H54 (cell line): ENCODE data around the gene MRPS34.

Source experiments
- DNase-seq: peaks from one replicate; pipeline ENCODE4 v3.0.0; 2011; ENCODE audit warnings: low spot score, mixed read lengths; ENCODE audit not compliant: insufficient read length
- FAIRE-seq: peaks from 3 replicates; lab custom pipeline; 2011; peaks lifted over from hg19 to GRCh38; lab: Jason Lieb, UNC
- POLR2A ChIP-seq: IDR thresholded peaks from 2 replicates; pipeline ENCODE4 v1.6.1; 2011; ENCODE audit warnings: low read depth, mild to moderate bottlenecking, low read length

Gene MRPS34

GRCh38 chr16:1790611-1791255, 17.8 kb upstream of the MRPS34 start:
- TF ChIP-seq POLR2A: no peak
- DNase-seq: no peak
- FAIRE-seq: no peak

- FAIRE-seq (no peak), DNase-seq (no peak)
- TF ChIP-seq POLR2A: no peak
Observed at GRCh38 chr16:1790261-1790610, 17.3 kb upstream of the MRPS34 start.

GRCh38 chr16:1789643-1790045, 16.7 kb upstream of the MRPS34 start:
- DNase-seq (no peak), FAIRE-seq (no peak)
- TF ChIP-seq POLR2A: no peak

- FAIRE-seq (no peak), DNase-seq (no peak)
- TF ChIP-seq POLR2A: no peak
Observed at GRCh38 chr16:1788708-1789100, 15.8 kb upstream of the MRPS34 start.

- no peak for TF ChIP-seq POLR2A
- FAIRE-seq: no peak
- no peak for DNase-seq
Observed at GRCh38 chr16:1788095-1788707, 15.3 kb upstream of the MRPS34 start.

- FAIRE-seq: no peak
- no peak for DNase-seq
- TF ChIP-seq POLR2A: no peak
Observed at GRCh38 chr16:1787322-1788094, 14.6 kb upstream of the MRPS34 start.

GRCh38 chr16:1787056-1787321, 14.1 kb upstream of the MRPS34 start:
- FAIRE-seq (no peak), DNase-seq (no peak)
- no peak for TF ChIP-seq POLR2A

GRCh38 chr16:1786242-1787055, 13.5 kb upstream of the MRPS34 start:
- DNase-seq (no peak), FAIRE-seq (no peak)
- no peak for TF ChIP-seq POLR2A

GRCh38 chr16:1785846-1786170, 12.9 kb upstream of the MRPS34 start:
- no peak for FAIRE-seq
- TF ChIP-seq POLR2A: no peak
- no peak for DNase-seq

GRCh38 chr16:1784977-1785845, 12.3 kb upstream of the MRPS34 start:
- no peak for FAIRE-seq
- DNase-seq: no peak
- TF ChIP-seq POLR2A: no peak

GRCh38 chr16:1782408-1783264, 9.7 kb upstream of the MRPS34 start, which contains the start of the genes NUBP2 and SPSB3:
NUBP2 (plus strand) TSS chr16:1782960; CDS start chr16:1783021, 61 bp downstream.
SPSB3 (minus strand) TSS chr16:1782571; CDS start chr16:1781483, 1,088 bp downstream.
- peak; percentile 100 for DNase-seq
- peak; percentile 97 for FAIRE-seq
- peak; percentile 78 for TF ChIP-seq POLR2A

- no peak for FAIRE-seq
- TF ChIP-seq POLR2A: no peak
- peak; percentile 51 for DNase-seq
Observed at GRCh38 chr16:1781758-1782407, 8.9 kb upstream of the MRPS34 start.
